HG02642 (cell line): ENCODE measurements around the gene EXT2.

Experiments used
- ATAC-seq: cut with Tn5 transposase; IDR thresholded peaks from one replicate; pipeline ENCODE4 v1.9.1; 2021; ENCODE audit warnings: mild to moderate bottlenecking; ENCODE audit not compliant: unreplicated experiment, poor library complexity

Gene EXT2

DNA sequence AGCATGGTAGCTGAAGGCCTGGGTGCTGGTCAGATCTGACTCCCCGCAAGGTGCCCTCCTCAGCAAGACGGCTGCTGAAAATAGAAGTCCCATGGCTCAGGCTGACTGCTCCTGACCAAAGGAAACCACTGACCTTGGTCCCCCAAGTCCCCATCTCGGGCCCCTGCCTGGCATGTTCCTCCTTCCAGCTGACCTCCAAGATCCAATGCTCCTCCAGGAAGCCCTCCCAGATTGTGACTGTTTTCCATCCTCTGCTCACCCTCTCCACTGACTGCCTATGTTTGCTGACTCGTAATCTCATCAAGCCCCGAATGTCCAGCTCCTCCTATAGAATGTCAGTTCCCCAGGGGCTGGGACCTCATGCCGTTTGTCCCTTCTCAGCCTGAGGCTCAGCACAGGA lies 184.0 kb downstream of the EXT2 start:
- ATAC-seq = no peak

DNA sequence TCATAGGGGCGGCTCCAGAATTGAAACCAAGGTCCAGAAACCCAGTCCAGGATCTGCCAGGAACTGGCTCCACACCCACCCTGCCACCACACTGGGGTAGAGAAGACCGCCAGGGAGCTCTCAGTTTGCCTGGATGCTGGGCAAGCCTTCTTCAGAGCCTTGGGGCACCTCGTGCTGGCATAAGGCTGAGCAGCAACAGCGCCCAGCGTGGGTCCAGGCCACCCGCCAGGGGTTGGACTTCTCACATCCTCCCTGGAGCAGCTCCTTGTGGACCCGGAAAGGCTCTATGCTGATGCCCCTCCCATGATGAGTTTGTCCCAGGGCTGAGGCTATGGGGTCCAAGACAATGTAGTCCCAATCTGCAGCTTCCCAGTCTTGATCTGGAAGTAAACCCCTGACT lies 184.8 kb downstream of the EXT2 start:
- ATAC-seq = no peak

DNA sequence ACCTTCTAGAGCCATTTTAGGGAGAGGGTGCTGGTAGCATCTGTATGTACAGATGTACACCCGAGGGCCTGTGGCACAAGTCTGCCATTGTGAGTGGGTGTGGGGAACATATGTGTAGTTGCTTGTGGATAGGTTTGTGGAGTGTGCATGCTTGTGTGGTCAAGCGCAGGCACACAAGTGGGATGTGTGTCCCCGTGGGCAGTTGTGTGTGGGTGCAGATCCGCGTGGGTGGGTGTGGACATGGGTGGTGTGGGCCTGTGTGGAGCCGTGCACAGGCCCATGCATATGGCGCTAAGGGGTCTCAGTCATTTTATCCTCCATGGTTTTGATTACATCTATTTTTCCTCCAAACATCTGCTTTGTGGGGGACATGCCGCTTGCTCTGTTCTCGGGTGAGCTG lies 185.7 kb downstream of the EXT2 start:
- ATAC-seq = no peak

DNA sequence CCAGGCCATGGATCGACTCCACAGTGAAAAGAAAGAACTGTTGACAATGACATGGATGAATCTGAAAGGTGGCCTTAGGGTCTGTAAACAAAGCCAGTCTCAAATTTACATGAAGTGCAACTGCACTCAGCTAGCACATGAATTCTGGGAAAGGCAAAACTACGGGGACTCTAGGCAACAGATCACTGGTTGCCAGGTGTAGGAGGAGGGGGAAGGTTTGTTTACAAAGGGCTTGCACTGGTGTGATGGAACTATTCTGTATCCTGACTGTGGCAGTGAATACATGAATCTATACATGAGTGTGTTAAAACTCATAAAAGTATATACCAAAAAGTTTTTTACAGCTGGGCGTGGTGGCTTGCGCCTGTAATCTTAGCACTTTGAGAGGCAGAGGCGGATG lies 187.1 kb downstream of the EXT2 start:
- no peak for ATAC-seq

DNA sequence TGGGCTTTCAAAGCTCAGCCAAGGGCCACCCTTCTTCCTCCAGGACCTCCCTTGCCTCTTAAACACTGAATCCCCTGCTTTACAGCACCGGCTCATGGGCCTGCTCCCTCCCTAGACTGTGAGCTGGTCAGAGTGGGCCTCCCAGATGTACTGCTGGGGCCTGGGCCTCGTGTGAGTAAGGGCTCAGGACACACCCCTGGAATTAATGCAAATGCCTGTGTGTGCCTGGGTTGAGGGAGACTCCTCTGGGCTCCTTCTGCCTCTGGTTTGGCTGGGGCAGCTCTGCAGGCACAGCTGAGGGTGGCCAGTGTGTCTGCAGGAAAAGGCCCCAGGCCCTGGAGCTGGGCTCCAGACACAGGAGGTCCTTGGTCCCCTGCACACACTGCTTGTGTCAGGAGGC lies 190.3 kb downstream of the EXT2 start:
- no peak for ATAC-seq

DNA sequence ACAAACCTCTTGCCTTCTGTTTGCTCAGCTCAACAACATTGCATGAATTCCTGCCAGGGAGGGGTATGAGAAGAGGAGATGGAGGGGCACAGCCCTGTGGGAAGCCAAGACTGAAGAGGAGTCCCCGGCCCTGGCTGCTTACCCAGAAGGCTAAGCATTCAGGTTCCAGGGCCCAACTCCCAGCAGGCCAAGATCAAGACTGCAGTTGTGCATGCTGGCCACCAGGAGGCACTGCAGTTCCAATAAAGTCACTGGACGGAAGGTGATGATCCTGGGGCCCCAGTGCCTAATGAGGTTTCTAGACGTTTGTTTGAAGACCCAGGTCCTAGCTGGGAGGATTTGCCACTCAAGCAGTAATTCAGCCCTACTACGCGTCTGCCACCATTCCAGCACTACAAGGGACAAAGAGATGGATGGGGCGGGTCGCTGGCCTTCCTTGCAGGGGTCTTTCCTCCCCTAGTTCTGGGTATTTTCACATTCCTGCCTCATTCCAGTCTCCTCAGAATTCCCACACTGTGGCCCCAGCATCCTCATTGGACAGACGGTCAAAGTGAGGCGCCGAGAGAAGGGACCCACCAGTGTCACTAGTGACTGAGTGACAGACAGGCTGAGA lies 190.9 kb downstream of the EXT2 start:
- ATAC-seq = peak; percentile 68

DNA sequence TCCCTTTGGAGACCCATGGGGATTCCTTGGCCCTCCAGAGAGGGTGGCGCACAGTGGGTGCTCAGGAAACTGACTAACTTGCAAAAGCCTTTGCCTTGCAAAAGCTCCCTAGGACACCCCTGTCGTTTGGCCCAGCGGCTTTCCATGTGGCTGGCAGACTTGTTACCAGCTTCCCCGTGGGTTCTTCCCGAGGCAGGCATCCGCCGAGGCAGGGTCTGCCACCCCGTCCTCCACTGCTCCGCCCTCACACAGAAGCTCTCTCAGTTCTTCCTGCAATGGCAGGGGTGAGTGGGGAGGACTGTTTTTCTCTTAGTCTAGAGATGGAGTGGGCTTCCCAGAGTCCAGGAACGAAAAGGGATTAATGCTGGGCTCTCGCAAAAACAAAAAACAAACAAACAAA lies 191.4 kb downstream of the EXT2 start:
- ATAC-seq = no peak

DNA sequence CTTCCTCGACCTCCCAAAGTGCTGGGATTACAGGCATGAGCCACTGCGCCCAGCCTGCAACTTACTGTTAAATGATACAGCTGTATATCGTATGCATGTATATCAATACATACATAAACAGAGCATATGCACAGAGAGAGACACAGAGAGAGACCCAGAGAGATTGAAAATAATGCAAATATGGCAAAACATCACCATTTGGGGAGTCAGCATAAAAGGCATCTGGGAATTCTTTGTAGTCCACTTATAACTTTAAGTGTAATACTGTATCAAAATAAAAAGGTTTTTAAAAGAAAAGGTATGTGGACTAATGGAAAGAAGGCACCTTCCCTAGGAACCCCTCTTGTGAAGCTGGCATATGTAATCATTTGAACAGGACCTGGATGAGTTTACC lies 192.7 kb downstream of the EXT2 start:
- no peak for ATAC-seq

DNA sequence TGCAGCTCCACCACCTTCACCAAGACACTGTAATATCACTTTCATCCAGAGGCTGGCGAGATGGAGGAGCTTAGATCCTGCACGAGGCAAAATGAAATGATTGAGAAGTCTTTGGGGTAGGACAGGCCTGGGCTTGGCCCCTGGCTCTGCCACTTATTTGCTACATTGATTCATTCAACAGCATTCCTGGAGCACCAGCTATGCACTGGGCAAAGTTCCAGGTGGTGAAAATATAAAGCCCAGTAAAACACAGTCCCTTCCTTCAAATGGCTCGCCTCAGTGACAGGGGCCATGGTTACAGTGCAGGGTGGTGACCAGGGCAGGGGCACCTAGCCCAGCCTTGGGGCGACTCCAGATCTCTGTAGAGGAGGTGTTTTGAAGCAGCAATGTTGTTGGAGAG lies 194.7 kb downstream of the EXT2 start:
- no peak for ATAC-seq
